Sigmoid colon (tissue), 4 donors: ENCODE results near the gene CRTC1.

ENCODE experiments used
- EP300 ChIP-seq, 4 donors: sonication (generic); formaldehyde crosslinking; IDR thresholded peaks; one replicate each; pipeline ENCODE4 v1.6.1; 2017; ENCODE audit warnings: antibody characterized with exemption in 4 of 4
- POLR2A ChIP-seq, 2 donors: fragments of 450-650 bp; IDR thresholded peaks; one replicate each; pipeline ENCODE4 v1.6.1; 2016; ENCODE audit warnings: antibody characterized with exemption in 2 of 2, mild to moderate bottlenecking in 2 of 2, moderate library complexity in 2 of 2
- POLR2AphosphoS5 ChIP-seq, 4 donors: sonication (generic); formaldehyde crosslinking; IDR thresholded peaks; one replicate each; pipeline ENCODE4 v1.6.1; 2017; ENCODE audit warnings: antibody characterized with exemption in 4 of 4
- TF ChIP-seq, protein P1 (sequence below), 4 experiments: fragments of 450-650 bp in 3 of 4; fragments of 200-600 bp in 1 of 4; IDR thresholded peaks; one replicate each; pipeline ENCODE4 v1.5.1; 2016 to 2019; ENCODE audit warnings: antibody characterized with exemption in 4 of 4, mild to moderate bottlenecking in 3 of 4, moderate library complexity in 2 of 4

DNA sequence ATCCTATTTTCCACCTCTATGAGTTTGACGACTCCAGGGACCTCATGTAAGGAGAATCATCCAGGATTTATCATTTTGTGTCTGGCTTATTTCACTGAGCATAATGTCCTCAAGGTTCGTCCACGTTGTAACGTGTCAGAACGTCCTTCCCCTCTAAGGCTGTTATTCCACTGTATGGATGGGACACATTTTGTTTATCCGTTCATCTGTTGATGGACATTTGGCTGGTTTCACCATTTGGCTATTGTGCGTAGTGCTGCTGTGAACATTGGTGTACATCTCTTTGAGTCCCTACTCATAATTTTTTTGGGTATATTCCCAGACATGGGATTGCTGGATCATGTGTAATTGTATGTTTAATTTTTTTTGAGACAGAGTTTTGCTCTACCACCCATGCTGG is 21.5 kb downstream of the CRTC1 start:
- TF ChIP-seq, protein P1, sequence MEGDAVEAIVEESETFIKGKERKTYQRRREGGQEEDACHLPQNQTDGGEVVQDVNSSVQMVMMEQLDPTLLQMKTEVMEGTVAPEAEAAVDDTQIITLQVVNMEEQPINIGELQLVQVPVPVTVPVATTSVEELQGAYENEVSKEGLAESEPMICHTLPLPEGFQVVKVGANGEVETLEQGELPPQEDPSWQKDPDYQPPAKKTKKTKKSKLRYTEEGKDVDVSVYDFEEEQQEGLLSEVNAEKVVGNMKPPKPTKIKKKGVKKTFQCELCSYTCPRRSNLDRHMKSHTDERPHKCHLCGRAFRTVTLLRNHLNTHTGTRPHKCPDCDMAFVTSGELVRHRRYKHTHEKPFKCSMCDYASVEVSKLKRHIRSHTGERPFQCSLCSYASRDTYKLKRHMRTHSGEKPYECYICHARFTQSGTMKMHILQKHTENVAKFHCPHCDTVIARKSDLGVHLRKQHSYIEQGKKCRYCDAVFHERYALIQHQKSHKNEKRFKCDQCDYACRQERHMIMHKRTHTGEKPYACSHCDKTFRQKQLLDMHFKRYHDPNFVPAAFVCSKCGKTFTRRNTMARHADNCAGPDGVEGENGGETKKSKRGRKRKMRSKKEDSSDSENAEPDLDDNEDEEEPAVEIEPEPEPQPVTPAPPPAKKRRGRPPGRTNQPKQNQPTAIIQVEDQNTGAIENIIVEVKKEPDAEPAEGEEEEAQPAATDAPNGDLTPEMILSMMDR (IDR thresholded peaks at IDR 0.05) = no peak
- TF ChIP-seq EP300 (IDR thresholded peaks at IDR 0.05) (no peak), POLR2A (IDR thresholded peaks at IDR 0.05) (no peak), POLR2AphosphoS5 (IDR thresholded peaks at IDR 0.05) (no peak)
